Neural cell (in vitro differentiated cells): ENCODE data around the gene ERVH48-1. TPM values are rescaled to one million over a fixed set of nuclear protein-coding genes. Genes with fewer than 3 reads are reported as not detected.

Source experiments
- H2AFZ ChIP-seq: fragments of 200-600, 300-800 bp; sonication (generic), shearing (Covaris generic); 2 replicates; pipeline ENCODE4 v1.6.0; 2014; ENCODE audit warnings: low read depth, mild to moderate bottlenecking, antibody characterized with exemption, low read length, moderate library complexity
- H3F3A ChIP-seq: fragments of 200-600 bp; shearing (Covaris generic); 2 replicates; pipeline ENCODE4 v1.6.1; 2016; ENCODE audit warnings: mild to moderate bottlenecking, moderate library complexity, mixed read lengths, antibody characterized with exemption, low read length; ENCODE audit not compliant: insufficient read depth, poor library complexity, severe bottlenecking
- H3K27ac ChIP-seq: fragments of 200-600, 300-800 bp; sonication (generic), shearing (Covaris generic); 2 replicates; pipeline ENCODE4 v1.5.1; 2014; ENCODE audit warnings: mild to moderate bottlenecking, low read length, moderate library complexity
- H3K27me3 ChIP-seq: fragments of 300-800, 200-600 bp; sonication (generic), shearing (Covaris generic); 2 replicates; pipeline ENCODE4 v1.6.0; 2014; ENCODE audit warnings: mild to moderate bottlenecking, low read depth, low read length, moderate library complexity; ENCODE audit not compliant: insufficient read depth
- H3K36me3 ChIP-seq: fragments of 300-800, 200-600 bp; sonication (generic), shearing (Covaris generic); 2 replicates; pipeline ENCODE4 v1.5.1; 2014; ENCODE audit warnings: mild to moderate bottlenecking, antibody characterized with exemption, low read length, moderate library complexity; ENCODE audit not compliant: insufficient read depth
- H3K4me2 ChIP-seq: fragments of 300-800, 200-600 bp; sonication (generic), shearing (Covaris generic); 2 replicates; pipeline ENCODE4 v1.6.0; 2014; ENCODE audit warnings: mild to moderate bottlenecking, low read length
- H3K4me3 ChIP-seq: fragments of 300-800, 200-600 bp; sonication (generic), shearing (Covaris generic); 2 replicates; pipeline ENCODE4 v1.5.1; 2014; ENCODE audit warnings: mild to moderate bottlenecking, low read length, moderate library complexity
- H3K79me2 ChIP-seq: fragments of 200-600 bp; shearing (Covaris generic); replicated peaks from 2 replicates; pipeline ENCODE4 v1.6.0; 2014; ENCODE audit warnings: mild to moderate bottlenecking, low read length, moderate library complexity; ENCODE audit not compliant: insufficient read depth
- H3K9ac ChIP-seq: fragments of 300-800, 200-600 bp; sonication (generic), shearing (Covaris generic); 2 replicates; pipeline ENCODE4 v1.6.1; 2016; ENCODE audit warnings: mild to moderate bottlenecking, low read length, mixed read lengths
- H3K9me2 ChIP-seq: fragments of 200-600 bp; shearing (Covaris generic); 2 replicates; pipeline ENCODE4 v1.6.1; 2016; ENCODE audit warnings: mild to moderate bottlenecking, low read length, mixed read lengths; ENCODE audit not compliant: insufficient read depth
- H3K9me3 ChIP-seq: fragments of 200-600, 300-800 bp; sonication (generic), shearing (Covaris generic); 2 replicates; pipeline ENCODE4 v1.6.1; 2016; ENCODE audit warnings: mild to moderate bottlenecking, mixed run types, low read length, moderate library complexity, mixed read lengths
- H4K20me1 ChIP-seq: fragments of 200-600 bp; shearing (Covaris generic); 2 replicates; pipeline ENCODE4 v1.6.1; 2016; ENCODE audit warnings: mild to moderate bottlenecking, mixed run types; ENCODE audit not compliant: insufficient read depth
- EP300 ChIP-seq: fragments of 450-650 bp; conservative IDR thresholded peaks from 2 replicates; pipeline ENCODE4 v1.6.1; 2014; ENCODE audit warnings: antibody characterized with exemption, mild to moderate bottlenecking, moderate library complexity; ENCODE audit not compliant: poor library complexity, severe bottlenecking
- EZH2 ChIP-seq: fragments of 200-600, 300-800 bp; shearing (Covaris generic), sonication (generic); IDR thresholded peaks from 2 replicates; pipeline ENCODE4 v1.6.1; 2014; ENCODE audit warnings: antibody characterized with exemption, low read length, borderline replicate concordance, mild to moderate bottlenecking; ENCODE audit not compliant: insufficient read depth, poor library complexity, severe bottlenecking
- MXI1 ChIP-seq: fragments of 450-650 bp; conservative IDR thresholded peaks from 2 replicates; pipeline ENCODE4 v1.6.1; 2014; ENCODE audit warnings: antibody characterized with exemption, mild to moderate bottlenecking; ENCODE audit not compliant: poor library complexity, severe bottlenecking
- POLR2AphosphoS5 ChIP-seq: IDR thresholded peaks from 2 replicates; pipeline ENCODE4 v1.6.1; 2012
- RAD21 ChIP-seq: fragments of 450-650 bp; conservative IDR thresholded peaks from 2 replicates; pipeline ENCODE4 v1.6.1; 2014; ENCODE audit warnings: antibody characterized with exemption, mild to moderate bottlenecking, moderate library complexity
- SMC3 ChIP-seq: fragments of 450-650 bp; conservative IDR thresholded peaks from 2 replicates; pipeline ENCODE4 v1.6.1; 2014; ENCODE audit warnings: antibody characterized with exemption, mild to moderate bottlenecking, moderate library complexity; ENCODE audit not compliant: poor library complexity
- TAF1 ChIP-seq: IDR thresholded peaks from 2 replicates; pipeline ENCODE4 v1.6.1; 2012; ENCODE audit warnings: low read depth
- polyA plus RNA-seq: library from polyadenylated mRNA; depleted of rRNA; stranded (reverse); fragments of >200 nt; gene quantifications from 2 replicates; pipeline ENCODE4 v1.2.3, GENCODE V29; 2014
- TF ChIP-seq, protein P1 (sequence below): IDR thresholded peaks from 2 replicates; pipeline ENCODE4 v1.6.1; 2012; ENCODE audit warnings: borderline replicate concordance
- TF ChIP-seq, protein P2 (sequence below): fragments of 450-650 bp; IDR thresholded peaks from 2 replicates; pipeline ENCODE4 v1.5.1; 2014; ENCODE audit warnings: antibody characterized with exemption, mild to moderate bottlenecking, moderate library complexity; ENCODE audit not compliant: poor library complexity, severe bottlenecking

Gene ERVH48-1
- polyA plus RNA-seq, 1 donor from 2014 or later, result not detected

DNA sequence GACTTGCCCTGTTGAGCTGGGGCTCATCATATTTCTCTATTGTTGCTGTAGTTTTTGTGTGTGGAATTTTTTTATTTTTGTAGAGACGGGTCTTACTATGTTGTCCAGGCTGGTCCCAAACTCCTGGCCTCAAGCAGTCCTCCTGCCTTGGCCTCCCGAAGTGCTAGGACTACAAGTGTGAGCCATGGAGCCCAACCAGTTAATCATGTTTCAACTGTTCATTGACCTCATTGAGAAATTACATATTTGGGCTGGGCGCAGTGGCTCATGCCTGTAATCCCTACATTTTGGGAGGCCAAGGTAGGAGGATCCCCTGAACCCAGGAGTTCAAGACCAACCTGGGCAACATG, 39.8 kb upstream of the ERVH48-1 start:
- Histone ChIP-seq H3K27ac (no peak overlapping the region), H3K27me3 (no peaks in the 10 kb centered on the region), H3K4me3 (no peak overlapping the region), H3K79me2 (no peaks in the 10 kb centered on the region), H4K20me1 (no peaks in the 10 kb centered on the region), H3K4me2 (no peak overlapping the region), H2AFZ (no peak overlapping the region), H3K9ac (no peak overlapping the region), H3F3A (no peaks in the 10 kb centered on the region), H3K9me3 (no peaks in the 10 kb centered on the region), H3K36me3 (no peaks in the 10 kb centered on the region), H3K9me2 (no peaks in the 10 kb centered on the region)
- TF ChIP-seq EZH2 (no peak), POLR2AphosphoS5 (no peak), SMC3 (no peak), MXI1 (no peak)
- TF ChIP-seq, protein P1, sequence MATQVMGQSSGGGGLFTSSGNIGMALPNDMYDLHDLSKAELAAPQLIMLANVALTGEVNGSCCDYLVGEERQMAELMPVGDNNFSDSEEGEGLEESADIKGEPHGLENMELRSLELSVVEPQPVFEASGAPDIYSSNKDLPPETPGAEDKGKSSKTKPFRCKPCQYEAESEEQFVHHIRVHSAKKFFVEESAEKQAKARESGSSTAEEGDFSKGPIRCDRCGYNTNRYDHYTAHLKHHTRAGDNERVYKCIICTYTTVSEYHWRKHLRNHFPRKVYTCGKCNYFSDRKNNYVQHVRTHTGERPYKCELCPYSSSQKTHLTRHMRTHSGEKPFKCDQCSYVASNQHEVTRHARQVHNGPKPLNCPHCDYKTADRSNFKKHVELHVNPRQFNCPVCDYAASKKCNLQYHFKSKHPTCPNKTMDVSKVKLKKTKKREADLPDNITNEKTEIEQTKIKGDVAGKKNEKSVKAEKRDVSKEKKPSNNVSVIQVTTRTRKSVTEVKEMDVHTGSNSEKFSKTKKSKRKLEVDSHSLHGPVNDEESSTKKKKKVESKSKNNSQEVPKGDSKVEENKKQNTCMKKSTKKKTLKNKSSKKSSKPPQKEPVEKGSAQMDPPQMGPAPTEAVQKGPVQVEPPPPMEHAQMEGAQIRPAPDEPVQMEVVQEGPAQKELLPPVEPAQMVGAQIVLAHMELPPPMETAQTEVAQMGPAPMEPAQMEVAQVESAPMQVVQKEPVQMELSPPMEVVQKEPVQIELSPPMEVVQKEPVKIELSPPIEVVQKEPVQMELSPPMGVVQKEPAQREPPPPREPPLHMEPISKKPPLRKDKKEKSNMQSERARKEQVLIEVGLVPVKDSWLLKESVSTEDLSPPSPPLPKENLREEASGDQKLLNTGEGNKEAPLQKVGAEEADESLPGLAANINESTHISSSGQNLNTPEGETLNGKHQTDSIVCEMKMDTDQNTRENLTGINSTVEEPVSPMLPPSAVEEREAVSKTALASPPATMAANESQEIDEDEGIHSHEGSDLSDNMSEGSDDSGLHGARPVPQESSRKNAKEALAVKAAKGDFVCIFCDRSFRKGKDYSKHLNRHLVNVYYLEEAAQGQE, result no peak
- TF ChIP-seq, protein P2, sequence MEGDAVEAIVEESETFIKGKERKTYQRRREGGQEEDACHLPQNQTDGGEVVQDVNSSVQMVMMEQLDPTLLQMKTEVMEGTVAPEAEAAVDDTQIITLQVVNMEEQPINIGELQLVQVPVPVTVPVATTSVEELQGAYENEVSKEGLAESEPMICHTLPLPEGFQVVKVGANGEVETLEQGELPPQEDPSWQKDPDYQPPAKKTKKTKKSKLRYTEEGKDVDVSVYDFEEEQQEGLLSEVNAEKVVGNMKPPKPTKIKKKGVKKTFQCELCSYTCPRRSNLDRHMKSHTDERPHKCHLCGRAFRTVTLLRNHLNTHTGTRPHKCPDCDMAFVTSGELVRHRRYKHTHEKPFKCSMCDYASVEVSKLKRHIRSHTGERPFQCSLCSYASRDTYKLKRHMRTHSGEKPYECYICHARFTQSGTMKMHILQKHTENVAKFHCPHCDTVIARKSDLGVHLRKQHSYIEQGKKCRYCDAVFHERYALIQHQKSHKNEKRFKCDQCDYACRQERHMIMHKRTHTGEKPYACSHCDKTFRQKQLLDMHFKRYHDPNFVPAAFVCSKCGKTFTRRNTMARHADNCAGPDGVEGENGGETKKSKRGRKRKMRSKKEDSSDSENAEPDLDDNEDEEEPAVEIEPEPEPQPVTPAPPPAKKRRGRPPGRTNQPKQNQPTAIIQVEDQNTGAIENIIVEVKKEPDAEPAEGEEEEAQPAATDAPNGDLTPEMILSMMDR, result no peak

DNA sequence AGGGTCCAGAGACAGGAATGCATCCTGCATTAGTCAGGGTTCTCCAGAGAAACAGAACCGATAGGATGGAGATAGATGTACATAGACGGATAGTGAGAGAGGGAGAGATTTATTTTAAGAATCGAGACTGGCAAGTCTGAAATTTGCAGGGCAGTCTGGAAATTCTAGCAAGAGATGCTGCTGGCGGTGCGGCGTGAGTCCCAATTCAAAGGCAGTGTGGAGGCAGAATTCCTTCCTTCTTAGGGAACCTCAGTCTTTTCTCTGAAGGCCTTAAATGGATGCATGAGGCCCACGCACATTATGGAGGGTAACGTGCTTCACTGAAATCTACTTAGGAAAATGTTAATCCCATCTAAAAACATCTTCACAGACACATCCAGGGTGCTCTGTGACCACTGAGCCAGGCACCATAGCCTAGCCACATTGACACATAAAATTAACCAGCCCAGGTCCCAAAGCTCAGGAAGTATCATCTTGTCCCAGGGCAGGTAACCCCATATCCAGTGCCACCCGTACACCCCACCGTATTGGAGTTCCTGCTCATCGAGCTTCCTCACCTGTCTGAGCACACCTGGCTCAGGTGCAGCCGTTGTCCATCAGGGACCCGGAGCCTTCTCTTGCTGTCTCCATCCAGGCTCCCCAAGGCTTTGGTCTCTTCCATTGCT, 39.2 kb upstream of the ERVH48-1 start:
- H4K20me1 ChIP-seq, result no peaks in the 10 kb centered on the region
- H3F3A ChIP-seq, result no peaks in the 10 kb centered on the region
- no peaks in the 10 kb centered on the region for H3K27me3 ChIP-seq
- H3K9me3 ChIP-seq, result no peaks in the 10 kb centered on the region
- H3K4me2 ChIP-seq, result no peak overlapping the region
- no peak overlapping the region for H3K9ac ChIP-seq
- H3K79me2 ChIP-seq, result no peaks in the 10 kb centered on the region
- H2AFZ ChIP-seq, result no peak overlapping the region
- no peaks in the 10 kb centered on the region for H3K9me2 ChIP-seq
- no peaks in the 10 kb centered on the region for H3K36me3 ChIP-seq
- TF ChIP-seq RAD21, result no peak
- TF ChIP-seq EZH2, result no peak
- TF ChIP-seq EP300, result no peak
- TF ChIP-seq, protein P2, result no peak
- TF ChIP-seq TAF1, result no peak
- TF ChIP-seq, protein P1, result no peak
- TF ChIP-seq SMC3, result no peak
- no peak for TF ChIP-seq MXI1
- TF ChIP-seq POLR2AphosphoS5, result no peak
- H3K4me3 ChIP-seq, result no peak overlapping the region
- H3K27ac ChIP-seq, result no peak overlapping the region
